GM23338 (cell line): ENCODE measurements around the gene FOXP1. TPM values are rescaled to one million over a fixed set of nuclear protein-coding genes. Genes with fewer than 3 reads are reported as not detected.

Experiments used
- ATAC-seq: fragments of 200-7000 bp; cut with Tn5 transposase; 3 replicates; pipeline ENCODE4 v1.9.1; 2020
- DNase-seq: peaks from one replicate; pipeline ENCODE4 v3.0.0-alpha.2; 2015; ENCODE audit warnings: low spot score
- H2AFZ ChIP-seq: fragments of 200-600 bp; sonication (generic); 2 replicates; pipeline ENCODE4 v1.8.0; 2016; ENCODE audit warnings: antibody characterized with exemption, mild to moderate bottlenecking, moderate library complexity
- H3F3A ChIP-seq: fragments of 200-600 bp; sonication (generic); replicated peaks from 2 replicates; pipeline ENCODE4 v1.8.0; 2017; ENCODE audit warnings: antibody characterized with exemption, mixed run types, low read depth
- H3K27ac ChIP-seq: fragments of 200-600 bp; sonication (generic); 2 replicates; pipeline ENCODE4 v1.6.1; 2016; ENCODE audit warnings: low read depth
- H3K27me3 ChIP-seq: fragments of 200-600 bp; sonication (generic); 2 replicates; pipeline ENCODE4 v1.8.0; 2016; ENCODE audit warnings: mild to moderate bottlenecking, mixed run types, moderate library complexity; ENCODE audit not compliant: insufficient read depth
- H3K36me3 ChIP-seq: fragments of 200-600 bp; sonication (generic); 2 replicates; pipeline ENCODE4 v1.8.0; 2016; ENCODE audit warnings: mild to moderate bottlenecking; ENCODE audit not compliant: insufficient read depth
- H3K4me1 ChIP-seq: fragments of 200-600 bp; sonication (generic); 2 replicates; pipeline ENCODE4 v1.8.0; 2016; ENCODE audit warnings: mild to moderate bottlenecking, moderate library complexity; ENCODE audit not compliant: insufficient read depth
- H3K4me2 ChIP-seq: fragments of 200-600 bp; sonication (generic); 2 replicates; pipeline ENCODE4 v1.7.1; 2017; ENCODE audit warnings: mixed run types
- H3K4me3 ChIP-seq: fragments of 200-600 bp; sonication (generic); 2 replicates; pipeline ENCODE4 v1.6.1; 2016; ENCODE audit warnings: mixed run types
- H3K79me2 ChIP-seq: fragments of 200-600 bp; sonication (generic); replicated peaks from 2 replicates; pipeline ENCODE4 v1.8.0; 2017; ENCODE audit warnings: mild to moderate bottlenecking; ENCODE audit not compliant: insufficient read depth
- H3K9me2 ChIP-seq: fragments of 200-600 bp; sonication (generic); 2 replicates; pipeline ENCODE4 v1.8.0; 2017; ENCODE audit not compliant: insufficient read depth
- H4K20me1 ChIP-seq: fragments of 200-600 bp; sonication (generic); replicated peaks from 2 replicates; pipeline ENCODE4 v1.8.0; 2017; ENCODE audit warnings: mild to moderate bottlenecking; ENCODE audit not compliant: insufficient read depth
- H3K27ac Mint-ChIP-seq: 2 replicates; pipeline ENCODE4 v1.8.0; 2020; ENCODE audit warnings: inconsistent platforms, mild to moderate bottlenecking, moderate library complexity, mixed read lengths
- H3K27me3 Mint-ChIP-seq: 3 replicates; pipeline ENCODE4 v1.8.0; 2022; ENCODE audit warnings: low read depth, mild to moderate bottlenecking, moderate library complexity, mixed read lengths, inconsistent platforms; ENCODE audit not compliant: insufficient read depth, poor library complexity
- H3K36me3 Mint-ChIP-seq: 3 replicates; pipeline ENCODE4 v1.8.0; 2021; ENCODE audit warnings: low read depth, mild to moderate bottlenecking, inconsistent platforms, moderate library complexity, mixed read lengths
- H3K4me1 Mint-ChIP-seq: 3 replicates; pipeline ENCODE4 v1.8.0; 2020; ENCODE audit warnings: mild to moderate bottlenecking, inconsistent platforms, mixed read lengths
- H3K4me3 Mint-ChIP-seq: 3 replicates; pipeline ENCODE4 v1.8.0; 2021; ENCODE audit warnings: moderate library complexity, mild to moderate bottlenecking, inconsistent platforms, mixed read lengths
- H3K9me3 Mint-ChIP-seq: 3 replicates; pipeline ENCODE4 v1.8.0; 2020; ENCODE audit warnings: moderate library complexity, mild to moderate bottlenecking, inconsistent platforms, mixed read lengths
- CREB1 ChIP-seq: fragments of 250-450 bp; sonication (Bioruptor Pico); IDR thresholded peaks from 2 replicates; pipeline ENCODE4 v1.5.0; 2020; ENCODE audit warnings: low read depth, mild to moderate bottlenecking, moderate library complexity
- EZH2phosphoT487 ChIP-seq: fragments of 200-600 bp; sonication (generic); IDR thresholded peaks from one replicate; pipeline ENCODE4 v1.8.1; 2018; ENCODE audit warnings: antibody characterized with exemption; ENCODE audit not compliant: unreplicated experiment
- NANOG ChIP-seq: IDR thresholded peaks from 2 replicates; pipeline ENCODE4 v1.6.1; 2016; ENCODE audit warnings: antibody characterized with exemption, borderline replicate concordance
- POLR2AphosphoS5 ChIP-seq: IDR thresholded peaks from 2 replicates; pipeline ENCODE4 v1.6.1; 2016; ENCODE audit warnings: antibody characterized with exemption, low read depth
- STAT1 ChIP-seq: IDR thresholded peaks from one replicate; pipeline ENCODE4 v1.6.1; 2016; ENCODE audit warnings: antibody characterized with exemption; ENCODE audit not compliant: unreplicated experiment
- ZNF114 ChIP-seq: fragments of 250-450 bp; sonication (Bioruptor Pico); IDR thresholded peaks from 2 replicates; pipeline ENCODE4 v1.5.0; 2020; ENCODE audit warnings: mild to moderate bottlenecking, moderate library complexity
- ZNF462 ChIP-seq: fragments of 250-450 bp; sonication (Bioruptor Pico); IDR thresholded peaks from 2 replicates; pipeline ENCODE4 v1.5.0; 2020; ENCODE audit warnings: mild to moderate bottlenecking, moderate library complexity
- polyA plus RNA-seq: library from polyadenylated mRNA; unstranded; fragments of >200 nt; fragmentation: Nextera tagmentation; extraction: Ambion mirVana; gene quantifications from 2 replicates; pipeline ENCODE4 v1.2.1, GENCODE V29; 2016
- total RNA-seq: library from RNA; depleted of rRNA; stranded (reverse); fragments of >200 nt; shearing (Covaris generic); gene quantifications from 2 replicates; pipeline ENCODE4 v1.2.3, GENCODE V29; 2014
- TF ChIP-seq, protein P1 (sequence below): IDR thresholded peaks from 2 replicates; pipeline ENCODE4 v1.6.1; 2016; ENCODE audit warnings: antibody characterized with exemption
- TF ChIP-seq, protein P2 (sequence below): IDR thresholded peaks from one replicate; pipeline ENCODE4 v1.6.1; 2018; ENCODE audit warnings: antibody characterized with exemption; ENCODE audit not compliant: unreplicated experiment

FOXP1 gene
- total and polyA plus RNA-seq, 2 experiments from 2014 or later, result 32.9 to 35.5 TPM

GRCh38 chr3:71065764-71066013 is 517.8 kb downstream of the FOXP1 start:
- Mint-ChIP-seq H3K27me3 (peaks cover 13% of the 10 kb centered on the region), H3K4me3 (peak overlapping the region; percentile 80), H3K36me3 (no peaks in the 10 kb centered on the region), H3K4me1 (peaks cover 65% of the 10 kb centered on the region), H3K27ac (no peak overlapping the region), H3K9me3 (no peaks in the 10 kb centered on the region)
- TF ChIP-seq EZH2phosphoT487 (no peak), STAT1 (no peak)
- Histone ChIP-seq H3K36me3 (no peaks in the 10 kb centered on the region), H3K79me2 (peaks cover 31% of the 10 kb centered on the region), H3K27me3 (peaks cover 19% of the 10 kb centered on the region; the same call in 1 of the 2 replicates), H3K4me2 (peak overlapping the region; percentile 87), H4K20me1 (no peaks in the 10 kb centered on the region), H3K4me3 (peak overlapping the region; percentile 66), H3K9me2 (no peaks in the 10 kb centered on the region), H3K4me1 (peaks cover 60% of the 10 kb centered on the region), H3K27ac (peak overlapping the region; percentile 82; the same call in 1 of the 2 replicates), H3F3A (no peaks in the 10 kb centered on the region), H2AFZ (no peak overlapping the region)
- ATAC-seq (no peak), DNase-seq (no peak)

DNA sequence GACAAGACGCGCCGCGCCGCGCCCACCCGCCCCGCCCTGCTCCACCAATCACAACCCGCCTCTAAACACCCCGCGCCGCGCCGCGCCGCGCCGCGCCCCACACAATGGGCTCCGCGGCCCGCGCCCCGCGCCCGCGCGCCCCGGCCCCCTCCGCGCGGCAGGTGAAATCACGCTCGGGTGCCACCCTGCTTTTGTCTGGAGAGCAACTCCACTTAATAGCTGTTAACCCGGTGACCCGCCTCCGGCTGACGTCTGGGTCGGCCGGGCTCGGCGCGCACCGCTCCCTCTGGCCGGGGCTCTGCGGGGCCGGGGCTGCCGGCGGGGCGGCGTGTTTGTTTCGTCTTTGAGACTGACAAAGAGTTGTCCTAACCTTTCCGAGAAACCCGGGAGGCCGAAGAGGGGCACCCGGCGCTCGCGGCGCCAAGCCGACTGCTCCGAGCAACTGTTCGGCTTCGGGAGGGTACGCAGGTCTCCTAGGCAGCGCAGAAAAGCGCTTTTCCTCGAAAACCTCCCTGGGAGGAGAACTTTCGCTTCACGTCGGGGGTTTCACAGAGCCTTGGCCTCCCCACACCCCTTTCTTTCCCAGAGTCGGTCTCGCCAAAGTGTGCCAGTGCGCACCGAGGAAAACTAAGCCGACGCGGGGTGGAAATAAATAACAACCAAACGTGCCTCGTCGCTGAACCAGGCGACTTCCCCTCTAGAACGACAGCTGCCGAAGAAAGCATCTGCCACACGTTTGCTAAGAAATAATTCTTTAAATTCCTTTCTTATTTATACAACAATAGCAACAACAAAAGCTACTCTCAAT is 518.4 kb downstream of the FOXP1 start:
- H3K4me2 ChIP-seq, result peak overlapping the region; percentile 87
- DNase-seq (peak; percentile 78), ATAC-seq (peak; percentile 73)
- H4K20me1 ChIP-seq, result no peaks in the 10 kb centered on the region
- no peak overlapping the region for H3K27ac Mint-ChIP-seq
- H3K27ac ChIP-seq, result peak overlapping the region; percentile 82
- peak overlapping the region; percentile 19; the same call in 1 of the 2 replicates for H2AFZ ChIP-seq
- peaks cover 60% of the 10 kb centered on the region for H3K4me1 ChIP-seq
- no peaks in the 10 kb centered on the region for H3F3A ChIP-seq
- no peaks in the 10 kb centered on the region for H3K36me3 ChIP-seq
- H3K36me3 Mint-ChIP-seq, result no peaks in the 10 kb centered on the region
- no peaks in the 10 kb centered on the region for H3K9me3 Mint-ChIP-seq
- H3K4me1 Mint-ChIP-seq, result peaks cover 65% of the 10 kb centered on the region
- H3K27me3 ChIP-seq, result peaks cover 19% of the 10 kb centered on the region; the same call in 1 of the 2 replicates
- peaks cover 32% of the 10 kb centered on the region for H3K79me2 ChIP-seq
- H3K4me3 Mint-ChIP-seq, result peak overlapping the region; percentile 80
- no peaks in the 10 kb centered on the region for H3K9me2 ChIP-seq
- TF ChIP-seq EZH2phosphoT487, result no peak
- TF ChIP-seq ZNF462 (CRISPR knock-in tag), result no peak
- TF ChIP-seq POLR2AphosphoS5, result no peak
- TF ChIP-seq STAT1, result no peak
- no peak for TF ChIP-seq NANOG
- TF ChIP-seq, protein P1, sequence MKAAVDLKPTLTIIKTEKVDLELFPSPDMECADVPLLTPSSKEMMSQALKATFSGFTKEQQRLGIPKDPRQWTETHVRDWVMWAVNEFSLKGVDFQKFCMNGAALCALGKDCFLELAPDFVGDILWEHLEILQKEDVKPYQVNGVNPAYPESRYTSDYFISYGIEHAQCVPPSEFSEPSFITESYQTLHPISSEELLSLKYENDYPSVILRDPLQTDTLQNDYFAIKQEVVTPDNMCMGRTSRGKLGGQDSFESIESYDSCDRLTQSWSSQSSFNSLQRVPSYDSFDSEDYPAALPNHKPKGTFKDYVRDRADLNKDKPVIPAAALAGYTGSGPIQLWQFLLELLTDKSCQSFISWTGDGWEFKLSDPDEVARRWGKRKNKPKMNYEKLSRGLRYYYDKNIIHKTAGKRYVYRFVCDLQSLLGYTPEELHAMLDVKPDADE, result no peak
- TF ChIP-seq, protein P2, sequence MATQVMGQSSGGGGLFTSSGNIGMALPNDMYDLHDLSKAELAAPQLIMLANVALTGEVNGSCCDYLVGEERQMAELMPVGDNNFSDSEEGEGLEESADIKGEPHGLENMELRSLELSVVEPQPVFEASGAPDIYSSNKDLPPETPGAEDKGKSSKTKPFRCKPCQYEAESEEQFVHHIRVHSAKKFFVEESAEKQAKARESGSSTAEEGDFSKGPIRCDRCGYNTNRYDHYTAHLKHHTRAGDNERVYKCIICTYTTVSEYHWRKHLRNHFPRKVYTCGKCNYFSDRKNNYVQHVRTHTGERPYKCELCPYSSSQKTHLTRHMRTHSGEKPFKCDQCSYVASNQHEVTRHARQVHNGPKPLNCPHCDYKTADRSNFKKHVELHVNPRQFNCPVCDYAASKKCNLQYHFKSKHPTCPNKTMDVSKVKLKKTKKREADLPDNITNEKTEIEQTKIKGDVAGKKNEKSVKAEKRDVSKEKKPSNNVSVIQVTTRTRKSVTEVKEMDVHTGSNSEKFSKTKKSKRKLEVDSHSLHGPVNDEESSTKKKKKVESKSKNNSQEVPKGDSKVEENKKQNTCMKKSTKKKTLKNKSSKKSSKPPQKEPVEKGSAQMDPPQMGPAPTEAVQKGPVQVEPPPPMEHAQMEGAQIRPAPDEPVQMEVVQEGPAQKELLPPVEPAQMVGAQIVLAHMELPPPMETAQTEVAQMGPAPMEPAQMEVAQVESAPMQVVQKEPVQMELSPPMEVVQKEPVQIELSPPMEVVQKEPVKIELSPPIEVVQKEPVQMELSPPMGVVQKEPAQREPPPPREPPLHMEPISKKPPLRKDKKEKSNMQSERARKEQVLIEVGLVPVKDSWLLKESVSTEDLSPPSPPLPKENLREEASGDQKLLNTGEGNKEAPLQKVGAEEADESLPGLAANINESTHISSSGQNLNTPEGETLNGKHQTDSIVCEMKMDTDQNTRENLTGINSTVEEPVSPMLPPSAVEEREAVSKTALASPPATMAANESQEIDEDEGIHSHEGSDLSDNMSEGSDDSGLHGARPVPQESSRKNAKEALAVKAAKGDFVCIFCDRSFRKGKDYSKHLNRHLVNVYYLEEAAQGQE, result no peak
- no peak for TF ChIP-seq CREB1 (CRISPR knock-in tag)
- TF ChIP-seq ZNF114 (CRISPR knock-in tag), result no peak
- peak overlapping the region; percentile 66 for H3K4me3 ChIP-seq
- peaks cover 13% of the 10 kb centered on the region for H3K27me3 Mint-ChIP-seq
